Stimulated activated CD8-positive, alpha-beta memory T cell treated with anti-CD3 and anti-CD28 coated beads, Interleukin-7, amount 100 ng/mL, for 1 hour (primary cell): ENCODE measurements around the gene ZNF48.

Experiments used
- DNase-seq, 2 donors: peaks; one replicate each; pipeline ENCODE4 v3.0.0-alpha.2; 2020; ENCODE audit warnings: low read depth in 2 of 2

ZNF48 gene

DNA sequence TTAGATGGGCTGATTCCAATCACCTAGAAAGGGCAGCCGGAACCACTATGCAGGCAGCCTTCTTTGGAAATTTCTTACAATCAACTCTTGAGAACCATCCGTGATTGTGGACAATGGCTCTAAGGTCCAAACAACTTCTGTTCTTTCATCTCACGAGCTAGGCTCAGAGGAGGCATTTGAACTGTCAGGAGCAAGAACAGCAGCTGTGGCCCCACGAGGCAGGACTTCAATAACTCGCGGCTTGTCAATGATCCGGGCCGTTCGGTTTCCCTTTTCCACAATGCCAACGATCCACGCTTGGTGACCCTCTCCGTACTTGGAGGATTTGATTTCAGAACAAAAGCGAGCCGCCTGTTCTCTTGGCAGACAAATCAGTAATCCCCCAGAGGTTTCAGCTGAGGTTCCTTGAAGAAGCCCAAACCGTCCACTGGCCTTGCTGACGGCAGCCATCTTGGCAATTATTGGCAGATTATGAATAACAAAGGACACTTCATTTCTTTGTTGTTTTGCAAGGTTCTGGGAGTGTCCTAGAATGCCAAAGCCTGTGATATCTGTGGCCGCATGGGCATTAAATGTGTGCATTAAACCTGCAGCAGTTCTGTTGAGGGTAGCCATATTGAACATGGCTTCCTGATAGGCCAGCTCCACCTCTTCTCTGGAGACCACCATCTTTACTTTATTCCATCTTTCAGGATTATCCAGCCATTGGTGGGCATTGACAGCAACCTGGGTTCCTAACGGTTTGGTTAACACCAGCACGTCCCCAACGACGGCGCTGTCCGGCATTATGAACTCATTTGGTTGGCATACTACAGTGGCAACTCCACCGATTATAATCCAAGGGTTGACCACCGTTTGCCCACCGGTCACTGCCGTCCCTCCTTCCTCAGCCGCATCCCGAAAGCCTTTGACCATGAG is 49.3 kb downstream of the ZNF48 start:
- DNase-seq, result no peak

DNA sequence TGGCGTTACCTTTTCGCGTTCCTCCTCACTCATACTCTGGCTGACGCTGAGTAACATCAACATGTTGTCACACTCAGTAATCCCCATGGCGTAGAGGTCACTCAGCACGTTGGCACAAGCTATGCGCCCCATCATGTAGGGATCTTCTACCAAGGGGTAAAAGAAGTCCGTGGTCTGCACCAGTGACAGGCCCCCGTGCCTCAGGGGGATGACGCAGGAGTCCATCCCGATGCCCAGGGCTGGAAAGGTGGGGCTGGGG is 49.9 kb downstream of the ZNF48 start:
- no peak for DNase-seq

DNA sequence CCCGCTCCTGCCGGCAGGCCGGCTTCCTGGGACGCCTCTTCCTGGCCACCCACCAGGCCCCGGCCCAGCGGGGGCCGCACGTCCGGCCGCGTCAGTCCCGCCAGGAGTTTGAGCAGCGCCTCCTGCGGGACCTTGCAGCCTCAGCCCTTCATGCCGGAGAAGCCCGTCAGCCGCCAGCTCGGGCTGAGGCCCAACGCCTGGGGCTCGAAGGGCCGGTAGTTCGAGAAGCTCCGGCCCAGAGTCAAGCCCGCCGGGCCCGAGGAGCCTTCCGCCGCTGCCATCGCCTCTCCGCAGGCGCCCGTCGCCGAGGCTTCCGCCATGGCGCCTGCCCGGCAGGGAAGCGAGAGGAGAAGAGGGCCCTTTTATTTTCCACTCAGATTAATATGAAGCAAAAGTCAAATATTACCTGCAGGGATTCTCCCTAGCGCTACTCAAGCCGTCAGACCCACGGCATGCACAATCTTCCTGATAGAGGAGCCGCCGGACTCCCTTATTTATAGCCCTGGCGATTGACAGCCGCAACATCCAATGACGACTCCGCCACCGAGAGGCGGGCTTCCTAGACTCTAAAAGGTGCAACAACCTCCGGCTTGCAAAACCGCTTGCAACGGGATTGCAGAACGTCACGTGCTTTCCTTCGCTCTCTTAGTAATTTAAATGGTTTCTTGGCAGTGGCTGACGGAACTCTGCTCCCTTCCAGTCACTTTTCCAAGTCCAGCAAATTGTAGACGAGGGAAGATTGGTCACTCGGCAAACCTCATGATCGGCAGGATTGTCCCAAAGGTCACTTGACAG is 50.4 kb downstream of the ZNF48 start, which contains the start of gene SEPHS2:
SEPHS2 (minus strand) TSS at position 467 of the 795 bp plus-strand sequence; CDS start at position 320, 147 bp downstream.
- peak; percentile 92 for DNase-seq

DNA sequence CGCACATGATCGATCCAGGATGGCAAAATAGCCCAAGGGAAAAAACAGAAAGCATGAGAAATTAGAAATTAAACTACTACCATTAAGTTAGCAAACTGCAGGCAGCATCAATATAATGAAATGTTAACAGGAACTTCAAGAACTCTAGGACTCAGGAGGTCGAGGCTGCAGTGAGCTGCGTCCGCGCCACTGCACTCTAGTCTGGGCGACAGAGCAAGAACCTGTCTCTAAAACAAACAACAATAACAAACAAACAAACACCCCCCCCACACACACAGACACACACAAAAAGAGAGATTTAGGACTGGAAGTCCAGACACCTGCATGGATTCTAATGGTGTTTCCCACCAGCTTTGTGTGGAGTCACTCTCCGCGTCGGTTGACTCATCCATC is 51.0 kb downstream of the ZNF48 start:
- DNase-seq, result no peak

DNA sequence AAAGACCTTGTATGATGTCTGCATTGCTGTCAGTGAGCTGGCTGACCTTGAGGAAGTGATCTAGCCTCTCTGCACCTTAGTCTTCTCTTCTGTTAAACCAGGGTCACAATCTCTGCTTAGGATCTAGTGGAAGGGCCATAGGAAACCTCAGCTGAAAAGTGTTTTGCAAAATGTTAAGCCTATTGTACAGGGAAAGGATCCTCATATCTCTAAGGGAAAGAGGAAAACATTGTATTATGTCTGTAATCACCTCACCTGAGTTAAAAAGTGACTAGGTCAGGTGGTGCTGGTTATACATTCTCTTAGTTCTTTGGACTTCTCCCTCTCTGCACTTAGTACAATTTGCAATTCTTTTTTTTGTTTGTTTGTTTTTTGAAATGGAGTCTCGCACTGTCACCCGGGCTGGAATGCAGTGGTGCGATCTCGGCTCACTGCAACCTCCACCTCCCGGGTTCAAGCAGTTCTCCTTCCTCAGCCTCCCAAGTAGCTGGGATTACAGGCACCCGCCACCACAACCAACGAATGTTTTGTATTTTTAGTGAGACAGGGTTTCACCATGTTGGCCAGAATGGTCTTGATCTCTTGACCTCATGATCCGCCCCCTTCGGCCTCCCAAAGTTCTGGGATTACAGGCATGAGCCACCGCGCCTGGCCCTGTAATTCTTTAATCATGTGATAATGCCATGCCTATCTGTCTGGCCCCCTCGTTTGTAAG is 52.4 kb downstream of the ZNF48 start:
- DNase-seq, result no peak

DNA sequence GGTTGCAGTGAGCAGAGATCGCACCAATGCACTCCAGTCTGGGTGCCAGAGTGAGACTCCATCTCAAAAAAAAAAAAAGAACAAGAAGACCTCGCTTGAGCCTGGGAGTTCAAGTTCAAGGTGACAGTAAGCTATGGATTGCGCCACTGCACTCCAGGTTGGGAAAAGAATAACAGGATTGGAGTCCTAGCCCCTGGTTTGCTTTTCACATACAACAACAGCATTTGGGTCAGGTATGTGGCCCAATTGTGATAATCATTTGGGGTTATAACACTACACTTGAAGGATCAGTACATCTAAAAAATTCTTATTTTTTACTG is 53.9 kb downstream of the ZNF48 start:
- no peak for DNase-seq
